K562 (cell line): ENCODE data around the gene MLXIPL. TPM values are rescaled to one million over a fixed set of nuclear protein-coding genes. Genes with fewer than 3 reads are reported as not detected.

Experiments
- CBFA2T2 ChIP-seq: fragments of 450-650 bp; conservative IDR thresholded peaks from 2 replicates; pipeline ENCODE4 v1.6.1; 2017; ENCODE audit warnings: mild to moderate bottlenecking
- CREBBP ChIP-seq: IDR thresholded peaks from one replicate; pipeline ENCODE4 v1.6.1; 2012; ENCODE audit warnings: low read depth, mild to moderate bottlenecking, control low read depth, inconsistent platforms, low read length
- KLF16 ChIP-seq: IDR thresholded peaks from 2 replicates; pipeline ENCODE4 v1.6.1; 2016; ENCODE audit warnings: antibody characterized with exemption
- NKRF ChIP-seq: fragments of 450-650 bp; IDR thresholded peaks from 2 replicates; pipeline ENCODE4 v1.6.1; 2016; ENCODE audit warnings: borderline replicate concordance
- SAP30 ChIP-seq: fragments of 200-600 bp; sonication (generic); IDR thresholded peaks from 2 replicates; pipeline ENCODE4 v1.6.1; 2012; ENCODE audit warnings: borderline replicate concordance, low read depth, mild to moderate bottlenecking, moderate library complexity, low read length, control low read depth, inconsistent platforms; ENCODE audit not compliant: insufficient read depth, poor library complexity, severe bottlenecking
- ZMIZ1 ChIP-seq, 2 experiments: fragments of 150-350 bp in 1 of 2; IDR thresholded peaks; 2 replicates each; pipeline ENCODE4 v1.6.1; 2012 to 2016; ENCODE audit warnings: low read depth in 2 of 2, low read length in 2 of 2, mild to moderate bottlenecking in 1 of 2, moderate library complexity in 1 of 2
- ZNF124 ChIP-seq: sonication (generic); formaldehyde crosslinking; IDR thresholded peaks from 2 replicates; pipeline ENCODE4 v1.8.1; 2022; ENCODE audit warnings: missing genetic modification reagents
- ZNF75A ChIP-seq: fragments of 450-650 bp; formaldehyde crosslinking; IDR thresholded peaks from 2 replicates; pipeline ENCODE4 v1.4.0; 2020; ENCODE audit warnings: mild to moderate bottlenecking
- ZNF76 ChIP-seq: fragments of 250-450 bp; sonication (Bioruptor Pico); IDR thresholded peaks from 2 replicates; pipeline ENCODE4 v1.4.0; 2020; ENCODE audit warnings: mild to moderate bottlenecking, moderate library complexity, borderline replicate concordance
- polyA plus RNA-seq, 8 experiments: library from polyadenylated mRNA; depleted of rRNA in 4 of 8; stranded (reverse) in 5 of 8; unstranded in 3 of 8; fragments of >200 nt; fragmentation: Nextera tagmentation in 2 of 8; fragmentation: Illumina TruSeq in 1 of 8; extraction: Ambion mirVana in 2 of 8; extraction: Trizol in 1 of 8; gene quantifications; 2 replicates each; pipeline versions ENCODE4 v1.2.1 to v1.2.3, GENCODE V29; 2011 to 2014; ENCODE audit warnings: inconsistent platforms in 1 of 8, missing spikeins in 1 of 8
- total RNA-seq, 7 experiments: library from RNA; depleted of rRNA in 6 of 7; stranded (reverse); fragments of >200 nt in 6 of 7; fragmentation: Illumina TruSeq in 2 of 7; extraction: Trizol in 2 of 7; gene quantifications; 2 replicates each; pipeline versions ENCODE4 v1.2.1 to v1.2.3, GENCODE V29; 2011 to 2021; ENCODE audit warnings: low replicate concordance in 1 of 7
- TF ChIP-seq, protein P1 (sequence below), 3 experiments: IDR thresholded peaks in 2 of 3; conservative IDR thresholded peaks in 1 of 3; 2 replicates each; pipeline ENCODE4 v1.5.1; 2011 to 2012; ENCODE audit warnings: low read length in 3 of 3, mild to moderate bottlenecking in 3 of 3, control low read depth in 2 of 3, improper control_type of control experiment in 1 of 3, inconsistent platforms in 1 of 3, low read depth in 1 of 3, mixed read lengths in 1 of 3, moderate library complexity in 1 of 3; ENCODE audit not compliant: insufficient read depth in 2 of 3
- TF ChIP-seq, protein P2 (sequence below): fragments of 250-450 bp; sonication (Bioruptor Pico); IDR thresholded peaks from 2 replicates; pipeline ENCODE4 v1.8.0; 2022; ENCODE audit warnings: inconsistent platforms, mild to moderate bottlenecking, moderate library complexity, borderline replicate concordance
- TF ChIP-seq, protein P3 (sequence below): fragments of 450-650 bp; IDR thresholded peaks from one replicate; pipeline ENCODE4 v1.6.1; 2018; ENCODE audit warnings: mild to moderate bottlenecking, moderate library complexity; ENCODE audit not compliant: partially characterized antibody
- TF ChIP-seq, protein P4 (sequence below): fragments of 250-450 bp; sonication (Bioruptor Pico); IDR thresholded peaks from 2 replicates; pipeline ENCODE4 v1.5.0; 2021

Gene MLXIPL
- total and polyA plus RNA-seq, 9 of the 15 experiments (the other 6 are each of a cell fraction or from before 2014, with no cell fraction given): 0.11 to 18.4 (median 1.4) TPM

- TF ChIP-seq ZMIZ1 (IDR thresholded peaks at IDR 0.05; ENCODE audit: low read depth in 2 of 2, low read length in 2 of 2): no peak
- TF ChIP-seq CREBBP: no peak
- TF ChIP-seq ZNF75A (CRISPR knock-in tag): no peak
- no peak for TF ChIP-seq KLF16
- TF ChIP-seq, protein P1, sequence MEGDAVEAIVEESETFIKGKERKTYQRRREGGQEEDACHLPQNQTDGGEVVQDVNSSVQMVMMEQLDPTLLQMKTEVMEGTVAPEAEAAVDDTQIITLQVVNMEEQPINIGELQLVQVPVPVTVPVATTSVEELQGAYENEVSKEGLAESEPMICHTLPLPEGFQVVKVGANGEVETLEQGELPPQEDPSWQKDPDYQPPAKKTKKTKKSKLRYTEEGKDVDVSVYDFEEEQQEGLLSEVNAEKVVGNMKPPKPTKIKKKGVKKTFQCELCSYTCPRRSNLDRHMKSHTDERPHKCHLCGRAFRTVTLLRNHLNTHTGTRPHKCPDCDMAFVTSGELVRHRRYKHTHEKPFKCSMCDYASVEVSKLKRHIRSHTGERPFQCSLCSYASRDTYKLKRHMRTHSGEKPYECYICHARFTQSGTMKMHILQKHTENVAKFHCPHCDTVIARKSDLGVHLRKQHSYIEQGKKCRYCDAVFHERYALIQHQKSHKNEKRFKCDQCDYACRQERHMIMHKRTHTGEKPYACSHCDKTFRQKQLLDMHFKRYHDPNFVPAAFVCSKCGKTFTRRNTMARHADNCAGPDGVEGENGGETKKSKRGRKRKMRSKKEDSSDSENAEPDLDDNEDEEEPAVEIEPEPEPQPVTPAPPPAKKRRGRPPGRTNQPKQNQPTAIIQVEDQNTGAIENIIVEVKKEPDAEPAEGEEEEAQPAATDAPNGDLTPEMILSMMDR (IDR thresholded peaks at IDR 0.05 in 2 of 3, conservative IDR thresholded peaks at IDR 0.05 in 1 of 3; ENCODE audit: insufficient read depth in 2 of 3, low read depth in 1 of 3, low read length in 3 of 3): no peak
- peak; percentile 27; the same call in 1 of the 2 replicates for TF ChIP-seq NKRF
- no peak for TF ChIP-seq SAP30
- peak; percentile 33; the same call in 1 of the 2 replicates for TF ChIP-seq ZNF124 (CRISPR knock-in tag)
- TF ChIP-seq, protein P2, sequence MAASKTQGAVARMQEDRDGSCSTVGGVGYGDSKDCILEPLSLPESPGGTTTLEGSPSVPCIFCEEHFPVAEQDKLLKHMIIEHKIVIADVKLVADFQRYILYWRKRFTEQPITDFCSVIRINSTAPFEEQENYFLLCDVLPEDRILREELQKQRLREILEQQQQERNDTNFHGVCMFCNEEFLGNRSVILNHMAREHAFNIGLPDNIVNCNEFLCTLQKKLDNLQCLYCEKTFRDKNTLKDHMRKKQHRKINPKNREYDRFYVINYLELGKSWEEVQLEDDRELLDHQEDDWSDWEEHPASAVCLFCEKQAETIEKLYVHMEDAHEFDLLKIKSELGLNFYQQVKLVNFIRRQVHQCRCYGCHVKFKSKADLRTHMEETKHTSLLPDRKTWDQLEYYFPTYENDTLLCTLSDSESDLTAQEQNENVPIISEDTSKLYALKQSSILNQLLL (CRISPR knock-in tag): no peak
- TF ChIP-seq, protein P3, sequence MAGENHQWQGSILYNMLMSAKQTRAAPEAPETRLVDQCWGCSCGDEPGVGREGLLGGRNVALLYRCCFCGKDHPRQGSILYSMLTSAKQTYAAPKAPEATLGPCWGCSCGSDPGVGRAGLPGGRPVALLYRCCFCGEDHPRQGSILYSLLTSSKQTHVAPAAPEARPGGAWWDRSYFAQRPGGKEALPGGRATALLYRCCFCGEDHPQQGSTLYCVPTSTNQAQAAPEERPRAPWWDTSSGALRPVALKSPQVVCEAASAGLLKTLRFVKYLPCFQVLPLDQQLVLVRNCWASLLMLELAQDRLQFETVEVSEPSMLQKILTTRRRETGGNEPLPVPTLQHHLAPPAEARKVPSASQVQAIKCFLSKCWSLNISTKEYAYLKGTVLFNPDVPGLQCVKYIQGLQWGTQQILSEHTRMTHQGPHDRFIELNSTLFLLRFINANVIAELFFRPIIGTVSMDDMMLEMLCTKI: no peak
- TF ChIP-seq CBFA2T2: no peak
- TF ChIP-seq, protein P4, sequence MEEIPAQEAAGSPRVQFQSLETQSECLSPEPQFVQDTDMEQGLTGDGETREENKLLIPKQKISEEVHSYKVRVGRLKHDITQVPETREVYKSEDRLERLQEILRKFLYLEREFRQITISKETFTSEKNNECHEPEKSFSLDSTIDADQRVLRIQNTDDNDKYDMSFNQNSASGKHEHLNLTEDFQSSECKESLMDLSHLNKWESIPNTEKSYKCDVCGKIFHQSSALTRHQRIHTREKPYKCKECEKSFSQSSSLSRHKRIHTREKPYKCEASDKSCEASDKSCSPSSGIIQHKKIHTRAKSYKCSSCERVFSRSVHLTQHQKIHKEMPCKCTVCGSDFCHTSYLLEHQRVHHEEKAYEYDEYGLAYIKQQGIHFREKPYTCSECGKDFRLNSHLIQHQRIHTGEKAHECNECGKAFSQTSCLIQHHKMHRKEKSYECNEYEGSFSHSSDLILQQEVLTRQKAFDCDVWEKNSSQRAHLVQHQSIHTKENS: no peak
- no peak for TF ChIP-seq ZNF76
Observed at GRCh38 chr7:73557397-73558257, 66.7 kb downstream of the MLXIPL start, which contains the start of gene BCL7B (continued).
